SK-N-SH treated with all-trans-retinoic acid at 6 μM for 48 hours (cell line): ENCODE data around the gene TLE2.

Source experiments
- ATAC-seq: fragments of 200-7000 bp; cut with Tn5 transposase; 3 replicates; pipeline ENCODE4 v1.9.1; 2020; ENCODE audit warnings: mild to moderate bottlenecking, moderate library complexity
- ARNTL ChIP-seq: fragments of 450-650 bp; formaldehyde crosslinking; IDR thresholded peaks from 2 replicates; pipeline ENCODE4 v1.5.0; 2020; ENCODE audit warnings: low read depth, mild to moderate bottlenecking, moderate library complexity, borderline replicate concordance
- BACH2 ChIP-seq: fragments of 250-450 bp; sonication (Bioruptor Pico); IDR thresholded peaks from 2 replicates; pipeline ENCODE4 v1.9.0; 2021; ENCODE audit warnings: mild to moderate bottlenecking, borderline replicate concordance
- CSDC2 ChIP-seq: fragments of 250-450 bp; sonication (Bioruptor Pico); IDR thresholded peaks from 2 replicates; pipeline ENCODE4 v1.5.0; 2020; ENCODE audit warnings: mild to moderate bottlenecking, moderate library complexity
- CSRNP3 ChIP-seq: fragments of 250-450 bp; sonication (Bioruptor Pico); IDR thresholded peaks from 2 replicates; pipeline ENCODE4 v1.5.1; 2021; ENCODE audit warnings: mild to moderate bottlenecking, moderate library complexity
- ESRRG ChIP-seq: fragments of 250-450 bp; sonication (Bioruptor Pico); IDR thresholded peaks from 2 replicates; pipeline ENCODE4 v1.6.1; 2021; ENCODE audit warnings: mild to moderate bottlenecking
- GLIS3 ChIP-seq: fragments of 250-450 bp; sonication (Bioruptor Pico); IDR thresholded peaks from 2 replicates; pipeline ENCODE4 v1.5.0; 2020; ENCODE audit warnings: mild to moderate bottlenecking, moderate library complexity
- ISL1 ChIP-seq: fragments of 250-450 bp; sonication (Bioruptor Pico); IDR thresholded peaks from 2 replicates; pipeline ENCODE4 v2.1.2; 2022; ENCODE audit warnings: mild to moderate bottlenecking, moderate library complexity
- OSR1 ChIP-seq: fragments of 250-450 bp; sonication (Bioruptor Pico); IDR thresholded peaks from 2 replicates; pipeline ENCODE4 v1.8.0; 2022; ENCODE audit warnings: moderate library complexity, mild to moderate bottlenecking, inconsistent platforms
- PPARA ChIP-seq: fragments of 250-450 bp; sonication (Bioruptor Pico); IDR thresholded peaks from 2 replicates; pipeline ENCODE4 v1.5.0; 2020; ENCODE audit warnings: mild to moderate bottlenecking, borderline replicate concordance
- RARB ChIP-seq: fragments of 250-450 bp; sonication (Bioruptor Pico); IDR thresholded peaks from 2 replicates; pipeline ENCODE4 v1.8.0; 2021; ENCODE audit warnings: mild to moderate bottlenecking, moderate library complexity
- SNAI2 ChIP-seq: fragments of 250-450 bp; sonication (Bioruptor Pico); IDR thresholded peaks from 2 replicates; pipeline ENCODE4 v1.5.0; 2020; ENCODE audit warnings: mild to moderate bottlenecking, moderate library complexity
- TOX ChIP-seq: fragments of 250-450 bp; sonication (Bioruptor Pico); IDR thresholded peaks from 2 replicates; pipeline ENCODE4 v1.8.0; 2021; ENCODE audit warnings: mild to moderate bottlenecking, moderate library complexity, borderline replicate concordance
- TSHZ2 ChIP-seq: fragments of 250-450 bp; sonication (Bioruptor Pico); IDR thresholded peaks from 2 replicates; pipeline ENCODE4 v1.5.0; 2020; ENCODE audit warnings: mild to moderate bottlenecking, moderate library complexity
- ZC3H10 ChIP-seq: fragments of 250-450 bp; sonication (Bioruptor Pico); IDR thresholded peaks from 2 replicates; pipeline ENCODE4 v1.5.1; 2021; ENCODE audit warnings: mild to moderate bottlenecking, moderate library complexity
- ZFP3 ChIP-seq: fragments of 250-450 bp; sonication (Bioruptor Pico); IDR thresholded peaks from 2 replicates; pipeline ENCODE4 v1.5.0; 2020; ENCODE audit warnings: mild to moderate bottlenecking, moderate library complexity
- ZFP30 ChIP-seq: fragments of 450-650 bp; formaldehyde crosslinking; IDR thresholded peaks from 2 replicates; pipeline ENCODE4 v1.5.0; 2022; ENCODE audit warnings: mild to moderate bottlenecking, moderate library complexity
- ZNF565 ChIP-seq: fragments of 450-650 bp; formaldehyde crosslinking; conservative IDR thresholded peaks from 2 replicates; pipeline ENCODE4 v1.5.0; 2020; ENCODE audit warnings: low read depth, mild to moderate bottlenecking, moderate library complexity
- ZNF70 ChIP-seq: fragments of 450-650 bp; formaldehyde crosslinking; IDR thresholded peaks from 2 replicates; pipeline ENCODE4 v1.5.0; 2020; ENCODE audit warnings: mild to moderate bottlenecking, moderate library complexity
- ZNF8 ChIP-seq: fragments of 450-650 bp; formaldehyde crosslinking; IDR thresholded peaks from 2 replicates; pipeline ENCODE4 v1.5.0; 2020; ENCODE audit warnings: mild to moderate bottlenecking, moderate library complexity
- TF ChIP-seq, protein P1 (sequence below): fragments of 250-450 bp; sonication (Bioruptor Pico); IDR thresholded peaks from 2 replicates; pipeline ENCODE4 v1.8.0; 2020; ENCODE audit warnings: mild to moderate bottlenecking, moderate library complexity, borderline replicate concordance

Gene TLE2

DNA sequence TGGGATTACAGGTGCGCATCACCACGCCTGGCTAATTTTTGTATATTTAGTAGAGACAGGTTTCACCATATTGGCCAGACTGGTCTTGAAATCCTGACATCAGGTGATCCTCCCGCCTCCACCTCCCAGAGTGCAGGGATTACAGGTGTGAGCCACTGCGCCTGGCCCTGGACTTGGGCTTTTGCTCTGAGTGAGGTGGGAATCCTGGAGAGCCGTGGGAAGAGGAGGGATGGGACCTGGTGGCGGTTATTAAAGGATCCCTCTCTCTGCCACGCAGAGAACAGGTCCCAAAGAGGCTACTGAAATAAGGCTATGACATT is 34.9 kb upstream of the TLE2 start:
- no peak for ATAC-seq
- TF ChIP-seq, protein P1, sequence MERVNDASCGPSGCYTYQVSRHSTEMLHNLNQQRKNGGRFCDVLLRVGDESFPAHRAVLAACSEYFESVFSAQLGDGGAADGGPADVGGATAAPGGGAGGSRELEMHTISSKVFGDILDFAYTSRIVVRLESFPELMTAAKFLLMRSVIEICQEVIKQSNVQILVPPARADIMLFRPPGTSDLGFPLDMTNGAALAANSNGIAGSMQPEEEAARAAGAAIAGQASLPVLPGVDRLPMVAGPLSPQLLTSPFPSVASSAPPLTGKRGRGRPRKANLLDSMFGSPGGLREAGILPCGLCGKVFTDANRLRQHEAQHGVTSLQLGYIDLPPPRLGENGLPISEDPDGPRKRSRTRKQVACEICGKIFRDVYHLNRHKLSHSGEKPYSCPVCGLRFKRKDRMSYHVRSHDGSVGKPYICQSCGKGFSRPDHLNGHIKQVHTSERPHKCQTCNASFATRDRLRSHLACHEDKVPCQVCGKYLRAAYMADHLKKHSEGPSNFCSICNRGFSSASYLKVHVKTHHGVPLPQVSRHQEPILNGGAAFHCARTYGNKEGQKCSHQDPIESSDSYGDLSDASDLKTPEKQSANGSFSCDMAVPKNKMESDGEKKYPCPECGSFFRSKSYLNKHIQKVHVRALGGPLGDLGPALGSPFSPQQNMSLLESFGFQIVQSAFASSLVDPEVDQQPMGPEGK (CRISPR knock-in tag): no peak
- TF ChIP-seq TOX (CRISPR knock-in tag) (no peak), ZFP30 (CRISPR knock-in tag) (no peak), ZC3H10 (CRISPR knock-in tag) (no peak), PPARA (no peak)

GRCh38 chr19:3062165-3063105 is 33.4 kb upstream of the TLE2 start, which contains the start of gene TLE5:
Gene TLE5 (minus strand): TSS chr19:3062495. CDS start chr19:3062200, 295 bp downstream.
- TF ChIP-seq BACH2: no peak
- TF ChIP-seq ZC3H10 (CRISPR knock-in tag): no peak
- TF ChIP-seq PPARA: no peak
- no peak for TF ChIP-seq ZNF565
- no peak for TF ChIP-seq ESRRG (CRISPR knock-in tag)
- no peak for TF ChIP-seq TSHZ2
- no peak for TF ChIP-seq SNAI2 (CRISPR knock-in tag)
- no peak for TF ChIP-seq RARB (CRISPR knock-in tag)
- no peak for TF ChIP-seq ISL1
- no peak for TF ChIP-seq ZNF70
- TF ChIP-seq ZNF8 (CRISPR knock-in tag): no peak
- no peak for TF ChIP-seq GLIS3
- TF ChIP-seq, all 23 proteins: peak for 0
- peak; percentile 44 for ATAC-seq

DNA sequence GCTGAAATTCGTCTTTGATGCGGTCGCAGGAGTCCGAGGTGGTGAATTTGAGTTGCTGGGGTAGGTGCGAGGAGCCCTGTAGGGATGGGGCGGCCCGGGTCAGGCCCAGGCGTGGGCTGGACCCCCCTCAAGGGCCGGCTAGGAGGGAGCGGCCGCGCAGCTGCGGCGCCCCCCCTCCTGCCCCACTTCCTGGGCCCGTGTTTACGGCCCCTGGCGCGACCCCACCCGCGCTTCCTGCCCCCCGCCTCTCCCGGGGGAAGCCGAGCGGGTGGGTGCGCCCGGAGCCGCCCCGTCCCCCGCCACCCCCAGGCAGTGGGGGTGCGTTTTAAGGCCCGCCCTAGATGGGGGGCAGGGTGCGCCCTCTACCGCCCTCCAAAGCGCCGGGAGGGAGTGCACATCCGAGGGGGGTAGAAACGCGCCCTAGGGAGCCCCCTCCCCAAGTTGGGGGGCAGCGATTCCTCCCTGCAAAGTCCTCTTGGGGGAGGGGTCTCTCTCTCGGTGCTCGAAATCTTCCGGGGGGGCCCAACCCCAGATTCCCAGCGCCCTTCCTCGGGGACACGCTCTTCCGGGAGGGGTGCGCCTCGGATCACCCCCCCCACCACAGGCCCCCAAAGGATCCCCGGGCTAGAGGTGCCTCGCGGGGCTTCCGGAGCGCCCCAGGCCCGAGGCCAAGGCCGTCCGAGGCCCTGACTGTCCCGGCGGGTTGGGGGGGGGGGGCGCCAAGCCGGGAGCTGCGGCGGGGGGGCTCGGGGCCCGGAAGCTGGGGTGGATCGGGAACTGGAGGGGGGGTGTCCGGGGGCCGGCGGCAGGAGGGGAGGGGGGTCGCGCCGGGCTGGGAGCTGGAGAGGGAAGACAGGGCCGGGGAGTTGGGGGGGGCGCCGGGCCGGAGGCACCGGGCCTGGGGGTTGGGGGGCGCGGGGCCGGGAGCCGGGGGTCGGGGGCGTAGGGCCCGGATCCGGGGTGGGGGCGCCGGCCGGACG is 32.4 kb upstream of the TLE2 start:
- peak; percentile 75 for ATAC-seq
- TF ChIP-seq ESRRG (CRISPR knock-in tag): no peak
- TF ChIP-seq, protein P1 (CRISPR knock-in tag): peak; percentile 96

GRCh38 chr19:3060857-3061181 is 31.7 kb upstream of the TLE2 start:
- TF ChIP-seq ZFP30 (CRISPR knock-in tag): no peak
- no peak for TF ChIP-seq ZNF565
- TF ChIP-seq ZFP3 (CRISPR knock-in tag): no peak
- no peak for TF ChIP-seq OSR1
- no peak for TF ChIP-seq CSRNP3 (CRISPR knock-in tag)
- TF ChIP-seq ESRRG (CRISPR knock-in tag): no peak
- TF ChIP-seq ZC3H10 (CRISPR knock-in tag): no peak
- TF ChIP-seq CSDC2: no peak
- no peak for TF ChIP-seq RARB (CRISPR knock-in tag)
- TF ChIP-seq SNAI2 (CRISPR knock-in tag): no peak
- TF ChIP-seq PPARA: no peak
- no peak for TF ChIP-seq ARNTL
- no peak for ATAC-seq
